ENCODE measurements around the gene MAST3.
A peak's percentile ranks its signal among the peaks of the same experiment; 100 is the strongest.

DNA sequence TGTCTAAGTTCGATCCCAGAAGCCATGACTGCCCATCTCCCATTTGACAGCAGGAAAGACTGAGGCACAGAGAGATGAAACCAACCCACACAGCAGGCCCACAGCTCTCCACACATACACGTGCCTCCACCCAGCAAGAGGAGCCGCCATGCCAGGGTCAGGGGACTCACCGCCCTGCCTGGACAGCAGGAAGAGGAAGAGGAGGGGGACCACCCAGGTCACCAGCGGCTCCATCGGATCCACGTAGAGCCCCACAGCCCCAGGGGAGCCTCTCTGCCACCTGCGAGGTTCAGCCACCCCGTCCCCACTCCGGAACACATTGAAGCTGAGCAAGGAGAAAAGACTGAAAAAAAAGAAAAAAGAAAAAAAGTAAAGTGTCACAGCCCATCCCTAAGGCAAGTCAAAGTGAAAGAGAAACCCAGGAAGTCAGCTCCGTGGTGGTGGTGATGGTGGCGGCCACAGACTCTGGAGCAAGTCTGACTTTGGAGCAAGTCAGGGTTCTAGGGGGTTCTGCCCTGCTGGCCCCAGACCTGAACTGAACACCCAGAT lies 10.9 kb upstream of the MAST3 start, which contains the start of gene IL12RB1:
- TF ChIP-seq, protein P1, sequence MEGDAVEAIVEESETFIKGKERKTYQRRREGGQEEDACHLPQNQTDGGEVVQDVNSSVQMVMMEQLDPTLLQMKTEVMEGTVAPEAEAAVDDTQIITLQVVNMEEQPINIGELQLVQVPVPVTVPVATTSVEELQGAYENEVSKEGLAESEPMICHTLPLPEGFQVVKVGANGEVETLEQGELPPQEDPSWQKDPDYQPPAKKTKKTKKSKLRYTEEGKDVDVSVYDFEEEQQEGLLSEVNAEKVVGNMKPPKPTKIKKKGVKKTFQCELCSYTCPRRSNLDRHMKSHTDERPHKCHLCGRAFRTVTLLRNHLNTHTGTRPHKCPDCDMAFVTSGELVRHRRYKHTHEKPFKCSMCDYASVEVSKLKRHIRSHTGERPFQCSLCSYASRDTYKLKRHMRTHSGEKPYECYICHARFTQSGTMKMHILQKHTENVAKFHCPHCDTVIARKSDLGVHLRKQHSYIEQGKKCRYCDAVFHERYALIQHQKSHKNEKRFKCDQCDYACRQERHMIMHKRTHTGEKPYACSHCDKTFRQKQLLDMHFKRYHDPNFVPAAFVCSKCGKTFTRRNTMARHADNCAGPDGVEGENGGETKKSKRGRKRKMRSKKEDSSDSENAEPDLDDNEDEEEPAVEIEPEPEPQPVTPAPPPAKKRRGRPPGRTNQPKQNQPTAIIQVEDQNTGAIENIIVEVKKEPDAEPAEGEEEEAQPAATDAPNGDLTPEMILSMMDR (IDR thresholded peaks at IDR 0.05) = no peak
- no peak for TF ChIP-seq EP300 (IDR thresholded peaks at IDR 0.05; ENCODE audit: low read depth)
- peak in 1 of 3 donors; percentile 7 for TF ChIP-seq POLR2AphosphoS5 (IDR thresholded peaks at IDR 0.05)
- no peak for TF ChIP-seq POLR2A (IDR thresholded peaks at IDR 0.05)

Data from transverse colon (tissue), 4 donors.